Activated CD8-positive, alpha-beta T cell treated with anti-CD3 and anti-CD28 coated beads for 36 hours (primary cell): ENCODE measurements around the gene HNRNPM. TPM values are rescaled to one million over a fixed set of nuclear protein-coding genes. Genes with fewer than 3 reads are reported as not detected.

ENCODE experiments used
- ATAC-seq: fragments of 200-7000 bp; cut with Tn5 transposase; one replicate; pipeline ENCODE4 v1.10.0; 2021; ENCODE audit warnings: mild to moderate bottlenecking, moderate library complexity
- CTCF ChIA-PET: fragments of 350-600 bp; sonication (Branson Sonifier 250); formaldehyde crosslinking; loops from one replicate; lab custom pipeline; 2021; ENCODE audit warnings: antibody characterized with exemption; lab: Charles Lee
- POLR2A ChIA-PET: fragments of 350-600 bp; sonication (Branson Sonifier 250); formaldehyde crosslinking; loops from one replicate; lab custom pipeline; 2021; ENCODE audit warnings: antibody characterized with exemption; lab: Charles Lee
- DNase-seq: peaks from one replicate; pipeline ENCODE4 v3.0.0-alpha.2; 2020
- H3K27ac Mint-ChIP-seq: one replicate; pipeline ENCODE4 v1.8.0; 2021; ENCODE audit warnings: mild to moderate bottlenecking, mixed read lengths
- H3K27me3 Mint-ChIP-seq: one replicate; pipeline ENCODE4 v1.8.0; 2021; ENCODE audit warnings: mixed read lengths
- H3K36me3 Mint-ChIP-seq: one replicate; pipeline ENCODE4 v1.8.0; 2021; ENCODE audit warnings: low read depth, mixed read lengths
- H3K4me1 Mint-ChIP-seq: one replicate; pipeline ENCODE4 v1.8.0; 2021; ENCODE audit warnings: low read depth, mixed read lengths
- H3K4me3 Mint-ChIP-seq: one replicate; pipeline ENCODE4 v1.8.0; 2021; ENCODE audit warnings: mild to moderate bottlenecking, moderate library complexity, mixed read lengths
- H3K9me3 Mint-ChIP-seq: one replicate; pipeline ENCODE4 v1.8.0; 2021; ENCODE audit warnings: mixed read lengths
- CTCF ChIP-seq: fragments of 200-600 bp; IDR thresholded peaks from one replicate; pipeline ENCODE4 v1.8.0; 2022; ENCODE audit warnings: antibody characterized with exemption, mild to moderate bottlenecking
- intact Hi-C: fragments of 100-400 bp; cut with micrococcal nuclease; formaldehyde crosslinking; loops from one replicate; pipeline ENCODE4 v1.10.0; 2022
- total RNA-seq, 2 experiments: library from RNA; stranded (reverse); gene quantifications; one replicate each; pipeline ENCODE4 v1.2.3, GENCODE V29; 2021

Gene HNRNPM
- total RNA-seq, 2 experiments from 2014 or later = 242 to 254 TPM

GRCh38 chr19:8487137-8487851, 42.5 kb downstream of the HNRNPM start:
- peak overlapping the region; percentile 93 for H3K27ac Mint-ChIP-seq
- TF ChIP-seq CTCF = no peak
- CTCF ChIA-PET = interaction anchor here (0.7 to 3.9 kb wide), 11 partner anchors 9 to 99 kb away, joined by 3 to 39 read pairs (median 3); partner anchors contain the start of gene MYO1F
- DNase-seq (peak; percentile 81), ATAC-seq (peak; percentile 83)
- no peaks in the 10 kb centered on the region for H3K27me3 Mint-ChIP-seq
- peaks cover 57% of the 10 kb centered on the region for H3K36me3 Mint-ChIP-seq
- H3K9me3 Mint-ChIP-seq = no peaks in the 10 kb centered on the region
- POLR2A ChIA-PET = interaction anchor here (0.8 to 2.4 kb wide), 8 partner anchors 9 to 543 kb away, joined by 3 to 15 read pairs (median 4); partner anchors contain the start of genes MYO1F and ZNF414
- H3K4me3 Mint-ChIP-seq = peak overlapping the region; percentile 12
- intact Hi-C loops = no loop called here
- H3K4me1 Mint-ChIP-seq = peaks cover 40% of the 10 kb centered on the region

DNA sequence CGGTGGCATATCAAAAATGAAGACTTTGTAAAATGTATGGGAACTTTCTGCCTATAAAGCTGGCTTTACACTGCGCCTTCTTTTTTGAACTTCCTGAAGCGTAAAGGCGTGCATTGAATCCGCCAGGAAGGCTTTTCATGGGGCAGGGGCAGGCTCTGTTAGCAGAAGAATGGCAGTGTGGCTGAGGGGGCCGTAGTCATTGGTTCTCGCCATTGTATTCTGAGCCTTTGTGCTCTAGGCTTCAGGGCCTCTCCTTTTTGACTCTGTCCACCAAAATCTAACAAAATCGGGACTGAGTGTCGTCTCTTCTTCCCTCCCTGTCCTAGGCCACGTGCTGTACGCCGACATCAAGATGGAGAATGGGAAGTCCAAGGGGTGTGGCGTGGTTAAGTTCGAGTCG, 43.6 kb downstream of the HNRNPM start:
- Mint-ChIP-seq H3K4me1 (peaks cover 39% of the 10 kb centered on the region), H3K27me3 (no peaks in the 10 kb centered on the region), H3K36me3 (peaks cover 48% of the 10 kb centered on the region), H3K9me3 (no peaks in the 10 kb centered on the region), H3K27ac (peak overlapping the region; percentile 93), H3K4me3 (no peak overlapping the region)
- no peak for TF ChIP-seq CTCF
- no peak for ATAC-seq
- POLR2A ChIA-PET = interaction anchor here (1.7 to 2.4 kb wide), 3 partner anchors 17 to 88 kb away, joined by 5 to 15 read pairs (median 6); partner anchors contain the start of genes MYO1F and ZNF414
- intact Hi-C loops = no loop called here
- no peak for DNase-seq
- CTCF ChIA-PET = interaction anchor here (1.8 to 3.9 kb wide), 3 partner anchors 17 to 91 kb away, joined by 7 to 39 read pairs (median 8); partner anchors contain the start of gene MYO1F

- Mint-ChIP-seq H3K4me3 (no peak overlapping the region), H3K36me3 (peaks cover 36% of the 10 kb centered on the region), H3K9me3 (no peaks in the 10 kb centered on the region), H3K4me1 (peaks cover 44% of the 10 kb centered on the region), H3K27ac (peak overlapping the region; percentile 49), H3K27me3 (no peaks in the 10 kb centered on the region)
- intact Hi-C loops = no loop called here
- ChIA-PET POLR2A (interaction anchor here (0.6 to 1.0 kb wide), 2 partner anchors 16 to 42 kb away, joined by 4 read pairs; no protein-coding TSS in a partner anchor), CTCF (no interaction called here)
- no peak for DNase-seq
- TF ChIP-seq CTCF = no peak
- no peak for ATAC-seq
These were observed 45.0 kb downstream of the HNRNPM start for GRCh38 chr19:8489561-8490394.

- no peak overlapping the region for H3K27ac Mint-ChIP-seq
- no peak overlapping the region for H3K4me3 Mint-ChIP-seq
- intact Hi-C loops = no loop called here
- H3K27me3 Mint-ChIP-seq = no peaks in the 10 kb centered on the region
- no peak for ATAC-seq
- ChIA-PET POLR2A (no interaction called here), CTCF (interaction anchor here (1.5 to 2.6 kb wide), 2 partner anchors 77 to 89 kb away, joined by 3 to 12 read pairs; partner anchors contain the start of gene MARCHF2)
- no peak for DNase-seq
- H3K9me3 Mint-ChIP-seq = no peaks in the 10 kb centered on the region
- peaks cover 41% of the 10 kb centered on the region for H3K4me1 Mint-ChIP-seq
- H3K36me3 Mint-ChIP-seq = peaks cover 30% of the 10 kb centered on the region
- no peak for TF ChIP-seq CTCF
These were observed 45.6 kb downstream of the HNRNPM start for GRCh38 chr19:8490395-8490760.
